K562 (cell line): ENCODE results near the gene FOXD3. TPM values are rescaled to one million over a fixed set of nuclear protein-coding genes. Genes with fewer than 3 reads are reported as not detected.

Source experiments
- ETV6 ChIP-seq, 3 experiments: fragments of 150-350 bp in 1 of 3; sonication (generic) in 1 of 3; formaldehyde crosslinking in 1 of 3; IDR thresholded peaks; 2 replicates each; pipeline versions ENCODE4 v1.6.1 to v1.8.0; 2014 to 2022; ENCODE audit warnings: borderline replicate concordance in 2 of 3, low read depth in 2 of 3, antibody characterized with exemption in 1 of 3, low read length in 1 of 3, mild to moderate bottlenecking in 1 of 3, missing genetic modification reagents in 1 of 3
- SMARCE1 ChIP-seq: fragments of 450-650 bp; IDR thresholded peaks from 2 replicates; pipeline ENCODE4 v1.7.1; 2016; ENCODE audit warnings: mild to moderate bottlenecking
- SP2 ChIP-seq: IDR thresholded peaks from 2 replicates; pipeline ENCODE4 v1.6.1; 2011; ENCODE audit warnings: mild to moderate bottlenecking, low read depth, low read length, moderate library complexity; ENCODE audit not compliant: poor library complexity, severe bottlenecking; ENCODE audit errors: extremely low read depth
- TEAD1 ChIP-seq, 2 experiments: fragments of 450-650 bp in 1 of 2; sonication (generic) in 1 of 2; formaldehyde crosslinking; IDR thresholded peaks; 2 replicates each; pipeline versions ENCODE4 v1.4.0 to v1.8.0; 2020 to 2022; ENCODE audit warnings: mild to moderate bottlenecking in 2 of 2, missing genetic modification reagents in 1 of 2
- ZNF699 ChIP-seq: fragments of 250-450 bp; sonication (Bioruptor Pico); IDR thresholded peaks from 2 replicates; pipeline ENCODE4 v1.8.0; 2021; ENCODE audit warnings: mild to moderate bottlenecking, moderate library complexity; ENCODE audit not compliant: insufficient replicate concordance
- polyA plus RNA-seq, 8 experiments: library from polyadenylated mRNA; depleted of rRNA in 4 of 8; stranded (reverse) in 5 of 8; unstranded in 3 of 8; fragments of >200 nt; fragmentation: Nextera tagmentation in 2 of 8; fragmentation: Illumina TruSeq in 1 of 8; extraction: Ambion mirVana in 2 of 8; extraction: Trizol in 1 of 8; gene quantifications; 2 replicates each; pipeline versions ENCODE4 v1.2.1 to v1.2.3, GENCODE V29; 2011 to 2014; ENCODE audit warnings: inconsistent platforms in 1 of 8, missing spikeins in 1 of 8
- total RNA-seq, 7 experiments: library from RNA; depleted of rRNA in 6 of 7; stranded (reverse); fragments of >200 nt in 6 of 7; fragmentation: Illumina TruSeq in 2 of 7; extraction: Trizol in 2 of 7; gene quantifications; 2 replicates each; pipeline versions ENCODE4 v1.2.1 to v1.2.3, GENCODE V29; 2011 to 2021; ENCODE audit warnings: low replicate concordance in 1 of 7
- TF ChIP-seq, protein P1 (sequence below): fragments of 450-650 bp; IDR thresholded peaks from 2 replicates; pipeline ENCODE4 v1.6.1; 2016; ENCODE audit warnings: mild to moderate bottlenecking
- TF ChIP-seq, protein P2 (sequence below): fragments of 450-650 bp; IDR thresholded peaks from 2 replicates; pipeline ENCODE4 v1.6.1; 2016; ENCODE audit warnings: low read depth
- TF ChIP-seq, protein P3 (sequence below), 2 experiments: fragments of 250-450 bp in 1 of 2; fragments of 450-650 bp in 1 of 2; sonication (Bioruptor Pico) in 1 of 2; IDR thresholded peaks; 2 replicates each; pipeline versions ENCODE4 v1.6.1 to v1.8.0; 2016 to 2021; ENCODE audit warnings: mild to moderate bottlenecking in 2 of 2, moderate library complexity in 2 of 2, missing compliant biosample characterization in 1 of 2, missing genetic modification characterization in 1 of 2

The FOXD3 gene
- total and polyA plus RNA-seq, 9 of the 15 experiments (the other 6 are each of a cell fraction or from before 2014, with no cell fraction given): 0.06 to 0.45 (median 0.10) TPM; not detected in 2

DNA sequence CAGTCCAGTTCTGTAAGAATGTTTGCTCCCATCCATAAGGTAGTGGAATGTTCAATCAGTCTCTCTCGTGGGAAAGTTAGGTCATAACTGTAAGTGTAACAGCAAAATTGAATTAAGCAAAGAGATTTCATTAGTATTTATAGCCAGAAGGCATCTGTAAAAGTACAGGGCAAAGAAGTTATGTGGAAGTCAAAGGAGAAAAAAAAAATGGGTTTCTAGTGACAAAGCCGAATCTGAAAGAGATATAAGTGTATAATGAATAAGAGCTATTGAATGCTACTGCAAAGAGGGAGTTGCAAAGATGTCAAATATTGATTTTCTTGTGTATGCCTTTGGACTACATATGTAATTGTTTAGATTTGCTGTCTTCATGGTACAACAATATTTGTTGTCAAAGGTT is 47.4 kb upstream of the FOXD3 start (continued):
- TF ChIP-seq, protein P1, sequence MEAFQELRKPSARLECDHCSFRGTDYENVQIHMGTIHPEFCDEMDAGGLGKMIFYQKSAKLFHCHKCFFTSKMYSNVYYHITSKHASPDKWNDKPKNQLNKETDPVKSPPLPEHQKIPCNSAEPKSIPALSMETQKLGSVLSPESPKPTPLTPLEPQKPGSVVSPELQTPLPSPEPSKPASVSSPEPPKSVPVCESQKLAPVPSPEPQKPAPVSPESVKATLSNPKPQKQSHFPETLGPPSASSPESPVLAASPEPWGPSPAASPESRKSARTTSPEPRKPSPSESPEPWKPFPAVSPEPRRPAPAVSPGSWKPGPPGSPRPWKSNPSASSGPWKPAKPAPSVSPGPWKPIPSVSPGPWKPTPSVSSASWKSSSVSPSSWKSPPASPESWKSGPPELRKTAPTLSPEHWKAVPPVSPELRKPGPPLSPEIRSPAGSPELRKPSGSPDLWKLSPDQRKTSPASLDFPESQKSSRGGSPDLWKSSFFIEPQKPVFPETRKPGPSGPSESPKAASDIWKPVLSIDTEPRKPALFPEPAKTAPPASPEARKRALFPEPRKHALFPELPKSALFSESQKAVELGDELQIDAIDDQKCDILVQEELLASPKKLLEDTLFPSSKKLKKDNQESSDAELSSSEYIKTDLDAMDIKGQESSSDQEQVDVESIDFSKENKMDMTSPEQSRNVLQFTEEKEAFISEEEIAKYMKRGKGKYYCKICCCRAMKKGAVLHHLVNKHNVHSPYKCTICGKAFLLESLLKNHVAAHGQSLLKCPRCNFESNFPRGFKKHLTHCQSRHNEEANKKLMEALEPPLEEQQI: no peak
- TF ChIP-seq ZNF699 (CRISPR knock-in tag) (no peak), ETV6 (IDR thresholded peaks at IDR 0.05; ENCODE audit: borderline replicate concordance in 1 of 2, low read depth in 2 of 2, low read length in 1 of 2) (no peak), ETV6 (CRISPR knock-in tag; IDR thresholded peaks at IDR 0.05; ENCODE audit: borderline replicate concordance) (no peak), TEAD1 (CRISPR knock-in tag; IDR thresholded peaks at IDR 0.05) (no peak), SP2 (no peak), SMARCE1 (no peak)
- TF ChIP-seq, protein P2, sequence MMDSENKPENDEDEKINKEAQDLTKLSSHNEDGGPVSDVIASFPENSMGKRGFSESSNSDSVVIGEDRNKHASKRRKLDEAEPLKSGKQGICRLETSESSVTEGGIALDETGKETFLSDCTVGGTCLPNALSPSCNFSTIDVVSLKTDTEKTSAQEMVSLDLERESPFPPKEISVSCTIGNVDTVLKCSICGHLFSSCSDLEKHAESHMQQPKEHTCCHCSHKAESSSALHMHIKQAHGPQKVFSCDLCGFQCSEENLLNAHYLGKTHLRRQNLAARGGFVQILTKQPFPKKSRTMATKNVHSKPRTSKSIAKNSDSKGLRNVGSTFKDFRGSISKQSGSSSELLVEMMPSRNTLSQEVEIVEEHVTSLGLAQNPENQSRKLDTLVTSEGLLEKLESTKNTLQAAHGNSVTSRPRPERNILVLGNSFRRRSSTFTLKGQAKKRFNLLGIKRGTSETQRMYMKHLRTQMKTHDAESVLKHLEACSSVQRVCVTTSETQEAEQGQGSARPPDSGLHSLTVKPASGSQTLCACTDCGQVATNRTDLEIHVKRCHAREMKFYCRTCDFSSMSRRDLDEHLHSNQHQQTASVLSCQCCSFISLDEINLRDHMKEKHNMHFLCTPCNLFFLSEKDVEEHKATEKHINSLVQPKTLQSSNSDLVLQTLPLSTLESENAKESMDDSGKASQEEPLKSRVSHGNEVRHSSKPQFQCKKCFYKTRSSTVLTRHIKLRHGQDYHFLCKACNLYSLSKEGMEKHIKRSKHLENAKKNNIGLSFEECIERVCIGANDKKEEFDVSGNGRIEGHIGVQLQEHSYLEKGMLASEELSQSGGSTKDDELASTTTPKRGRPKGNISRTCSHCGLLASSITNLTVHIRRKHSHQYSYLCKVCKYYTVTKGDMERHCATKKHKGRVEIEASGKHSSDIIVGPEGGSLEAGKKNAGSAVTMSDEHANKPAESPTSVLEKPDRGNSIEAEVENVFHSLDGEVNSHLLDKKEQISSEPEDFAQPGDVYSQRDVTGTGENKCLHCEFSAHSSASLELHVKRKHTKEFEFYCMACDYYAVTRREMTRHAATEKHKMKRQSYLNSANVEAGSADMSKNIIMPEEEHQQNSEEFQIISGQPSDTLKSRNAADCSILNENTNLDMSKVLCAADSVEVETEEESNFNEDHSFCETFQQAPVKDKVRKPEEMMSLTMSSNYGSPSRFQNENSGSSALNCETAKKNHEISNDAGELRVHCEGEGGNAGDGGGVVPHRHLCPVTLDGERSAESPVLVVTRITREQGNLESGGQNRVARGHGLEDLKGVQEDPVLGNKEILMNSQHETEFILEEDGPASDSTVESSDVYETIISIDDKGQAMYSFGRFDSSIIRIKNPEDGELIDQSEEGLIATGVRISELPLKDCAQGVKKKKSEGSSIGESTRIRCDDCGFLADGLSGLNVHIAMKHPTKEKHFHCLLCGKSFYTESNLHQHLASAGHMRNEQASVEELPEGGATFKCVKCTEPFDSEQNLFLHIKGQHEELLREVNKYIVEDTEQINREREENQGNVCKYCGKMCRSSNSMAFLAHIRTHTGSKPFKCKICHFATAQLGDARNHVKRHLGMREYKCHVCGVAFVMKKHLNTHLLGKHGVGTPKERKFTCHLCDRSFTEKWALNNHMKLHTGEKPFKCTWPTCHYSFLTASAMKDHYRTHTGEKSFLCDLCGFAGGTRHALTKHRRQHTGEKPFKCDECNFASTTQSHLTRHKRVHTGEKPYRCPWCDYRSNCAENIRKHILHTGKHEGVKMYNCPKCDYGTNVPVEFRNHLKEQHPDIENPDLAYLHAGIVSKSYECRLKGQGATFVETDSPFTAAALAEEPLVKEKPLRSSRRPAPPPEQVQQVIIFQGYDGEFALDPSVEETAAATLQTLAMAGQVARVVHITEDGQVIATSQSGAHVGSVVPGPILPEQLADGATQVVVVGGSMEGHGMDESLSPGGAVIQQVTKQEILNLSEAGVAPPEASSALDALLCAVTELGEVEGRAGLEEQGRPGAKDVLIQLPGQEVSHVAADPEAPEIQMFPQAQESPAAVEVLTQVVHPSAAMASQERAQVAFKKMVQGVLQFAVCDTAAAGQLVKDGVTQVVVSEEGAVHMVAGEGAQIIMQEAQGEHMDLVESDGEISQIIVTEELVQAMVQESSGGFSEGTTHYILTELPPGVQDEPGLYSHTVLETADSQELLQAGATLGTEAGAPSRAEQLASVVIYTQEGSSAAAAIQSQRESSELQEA: no peak
- TF ChIP-seq, protein P3, sequence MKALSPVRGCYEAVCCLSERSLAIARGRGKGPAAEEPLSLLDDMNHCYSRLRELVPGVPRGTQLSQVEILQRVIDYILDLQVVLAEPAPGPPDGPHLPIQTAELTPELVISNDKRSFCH (CRISPR knock-in tag; IDR thresholded peaks at IDR 0.05): no peak
- TF ChIP-seq, protein P3 (tag; IDR thresholded peaks at IDR 0.05): no peak
